ENCODE measurements around the gene CACYBP.
"Not testable (repeated sequence)": the region's sequence is repeated elsewhere in the genome, so short reads cannot be mapped to it uniquely, and the experiment has no call there.

The CACYBP gene

DNA sequence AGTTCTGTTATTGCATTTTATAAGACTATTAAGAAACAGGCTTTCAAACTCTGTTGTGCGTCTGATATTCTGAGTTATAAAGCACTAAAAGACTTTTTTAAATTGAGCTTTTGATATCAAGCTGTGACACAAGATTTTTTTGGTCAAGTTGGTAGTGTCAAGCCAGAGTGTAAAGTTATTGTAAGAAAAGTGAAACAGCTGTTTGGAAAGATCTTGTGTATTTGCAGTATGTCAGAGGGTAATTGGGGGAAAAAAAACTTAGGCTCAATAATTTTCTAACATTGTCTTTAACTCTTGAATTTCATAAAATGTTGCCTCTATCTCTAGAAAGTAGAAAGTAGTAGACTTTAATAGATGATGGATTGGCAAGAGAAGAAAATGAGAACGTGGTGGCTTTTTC, 3.8 kb downstream of the CACYBP start:
- no peak for DNase-seq

DNA sequence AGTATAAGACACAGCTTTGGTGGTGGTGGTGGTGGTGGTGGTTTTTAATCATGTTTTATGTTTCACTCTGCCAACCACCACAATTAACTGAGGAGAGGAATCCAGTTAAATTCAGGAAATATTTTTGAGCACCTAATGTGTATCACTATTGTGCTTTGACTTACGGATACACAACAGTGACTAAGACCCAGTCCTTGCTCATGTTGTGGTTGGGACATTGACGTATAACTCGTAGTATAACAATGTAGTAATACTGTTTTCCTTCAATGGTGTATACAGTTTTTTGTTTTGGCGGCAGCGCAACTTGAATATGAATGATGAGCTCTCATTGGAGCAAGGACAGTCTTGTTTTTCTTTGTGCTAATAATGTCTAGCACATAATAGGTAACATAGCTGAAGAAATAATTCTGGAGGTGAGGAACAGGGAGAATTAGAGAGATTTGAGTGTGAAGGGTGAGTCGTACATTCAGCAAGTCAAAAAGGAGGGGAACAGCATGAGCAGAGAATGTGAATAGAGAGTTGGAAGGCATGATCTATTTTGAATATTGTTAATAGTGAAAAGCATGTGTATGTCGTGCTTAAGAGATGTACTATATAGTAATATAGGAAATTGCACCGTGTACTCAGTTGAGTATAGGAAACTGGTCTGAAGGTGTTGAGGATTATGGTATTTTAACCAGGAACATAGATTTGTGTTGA, 5.5 kb downstream of the CACYBP start:
- no peak for DNase-seq

GRCh38 chr1:175009532-175009931, 9.8 kb downstream of the CACYBP start:
- DNase-seq = no peak

DNA sequence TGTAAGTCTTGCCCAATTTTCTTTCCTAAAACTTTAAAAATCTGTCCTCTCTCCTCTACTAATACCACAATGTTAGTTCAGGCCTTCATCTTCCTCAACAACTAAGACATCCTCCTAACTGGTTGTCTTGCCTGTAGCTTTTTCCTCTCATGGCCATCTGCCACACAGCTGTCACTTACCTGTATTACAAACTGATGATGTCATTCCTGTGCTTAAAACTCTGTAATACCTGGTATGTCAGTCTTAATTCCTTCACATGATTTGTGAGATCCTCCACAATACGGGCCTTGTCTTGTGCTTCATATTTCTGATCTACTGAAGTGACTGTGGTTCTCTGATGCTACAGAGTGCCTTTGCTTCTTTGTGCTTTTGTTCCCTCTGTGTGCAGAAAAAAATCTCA, 13.7 kb downstream of the CACYBP start:
- no peak for DNase-seq

DNA sequence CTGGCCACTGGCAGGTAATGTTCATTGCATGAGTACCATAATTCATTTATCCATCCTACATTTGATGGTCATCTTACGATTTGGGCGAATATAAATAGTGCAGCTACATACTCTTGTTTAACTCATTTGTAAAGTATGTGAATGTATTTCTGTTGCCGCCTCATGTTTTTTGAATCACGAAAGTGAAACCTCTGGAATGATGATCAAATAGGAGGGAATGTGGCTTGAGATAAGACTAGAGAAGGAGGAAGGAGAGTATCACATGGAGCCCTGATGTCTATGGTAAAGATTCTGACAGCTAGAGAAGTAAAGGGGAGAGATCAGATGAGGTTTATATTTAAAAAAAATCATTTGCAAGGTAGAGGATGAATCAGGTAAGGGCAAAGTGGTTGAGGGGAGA, 15.5 kb downstream of the CACYBP start:
- no peak for DNase-seq

DNA sequence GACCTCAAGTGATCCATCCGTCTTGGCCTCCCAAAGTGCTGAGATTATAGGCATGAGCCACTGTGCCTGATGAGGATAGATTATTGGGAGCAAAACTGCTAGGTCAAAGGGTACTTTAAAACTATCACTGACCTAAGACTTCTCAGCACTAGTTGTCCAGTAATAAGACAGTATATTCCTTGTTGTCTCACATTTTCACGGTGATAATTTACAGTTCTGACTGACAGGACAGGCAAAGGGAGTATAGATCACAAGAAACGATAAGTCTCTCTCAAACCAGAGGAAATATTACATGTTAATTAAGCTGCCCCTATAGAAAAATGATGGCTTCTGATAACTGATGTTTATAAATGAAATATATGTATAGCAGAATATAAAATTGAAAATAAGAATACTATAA, 19.8 kb downstream of the CACYBP start:
- DNase-seq = no peak

- DNase-seq = peak; percentile 85
Observed at GRCh38 chr1:175023043-175023921, 23.5 kb downstream of the CACYBP start, which contains the start of gene MRPS14. MRPS14 (minus strand) TSS chr1:175023425; CDS start chr1:175023408, 17 bp downstream.

DNA sequence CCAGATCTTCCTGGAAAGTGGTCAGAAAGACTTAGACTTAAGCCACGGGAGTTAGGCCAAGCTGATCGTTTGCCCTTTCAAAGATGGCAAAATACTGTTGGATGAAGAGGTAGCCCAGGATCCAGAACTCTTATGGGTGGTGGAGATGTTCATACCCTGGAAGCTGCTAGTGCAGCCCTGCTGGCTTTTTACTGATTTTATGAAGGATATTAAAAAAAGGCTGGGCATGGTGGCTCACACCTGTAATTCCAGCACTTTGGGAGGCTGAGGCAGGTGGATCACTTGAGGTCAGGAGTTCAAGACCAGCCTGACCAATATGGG, 24.1 kb downstream of the CACYBP start:
- DNase-seq = not testable (repeated sequence)

- DNase-seq = no peak
Observed at GRCh38 chr1:175024773-175025172, 25.0 kb downstream of the CACYBP start.

DNA sequence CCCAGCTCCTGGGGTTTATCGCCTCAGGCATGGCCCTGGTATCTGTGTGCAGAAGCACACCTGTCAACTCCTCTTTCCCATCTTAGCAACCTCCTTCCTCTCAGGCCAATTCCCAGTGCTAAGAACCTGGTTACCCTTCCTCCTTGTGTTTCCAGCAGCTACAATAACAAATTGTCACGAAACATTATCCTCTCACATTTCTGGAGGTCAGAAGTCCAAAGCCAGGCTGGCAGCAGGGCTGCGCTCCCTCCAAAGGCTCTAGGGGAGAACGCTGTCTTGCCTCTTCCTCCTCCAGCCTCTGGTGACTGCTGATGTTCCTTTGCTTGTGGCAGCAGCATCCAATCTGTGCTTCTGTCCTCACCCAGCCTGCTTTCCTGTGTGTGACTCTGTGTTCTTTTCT, 34.2 kb downstream of the CACYBP start:
- no peak for DNase-seq

DNA sequence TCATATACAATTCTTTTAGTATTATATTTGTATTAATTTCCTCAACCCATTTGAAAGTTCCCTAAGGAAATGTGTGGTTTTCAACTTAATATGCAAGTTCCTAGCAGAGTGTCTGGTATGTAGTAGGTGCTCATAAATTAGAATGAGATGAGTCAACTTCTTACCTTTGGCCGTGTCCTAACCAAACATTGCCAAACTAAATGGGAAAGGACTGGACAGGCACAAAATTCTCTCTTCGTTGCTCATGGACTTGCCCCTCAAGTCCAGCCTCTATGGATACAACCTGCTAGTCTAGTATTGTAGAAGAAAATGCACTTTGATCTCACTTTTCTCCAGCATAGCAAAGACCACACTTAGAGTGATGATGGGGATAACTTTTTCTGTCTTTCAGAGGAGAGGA, 35.0 kb downstream of the CACYBP start:
- no peak for DNase-seq

DNA sequence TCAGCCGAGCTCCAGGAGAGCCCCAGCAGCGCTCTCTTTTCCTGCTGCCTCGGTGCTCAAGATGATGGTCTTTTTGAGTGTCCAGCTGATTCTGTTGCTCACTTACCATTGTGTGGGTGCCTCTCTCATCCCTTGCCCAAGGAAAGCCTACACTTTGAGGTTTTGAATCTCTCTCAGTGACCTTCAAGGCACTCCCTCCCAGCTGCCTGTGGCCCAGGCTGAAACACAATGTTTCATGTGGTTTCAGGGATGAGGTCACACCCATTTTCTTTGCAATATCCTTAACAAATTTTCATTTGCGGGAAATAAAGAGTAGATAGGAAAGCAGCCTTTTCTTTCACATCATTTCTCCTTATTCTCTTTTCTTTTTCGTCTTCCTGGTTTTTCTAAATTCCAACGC, 36.1 kb downstream of the CACYBP start:
- DNase-seq = no peak

- no peak for DNase-seq
Observed at GRCh38 chr1:175036476-175036875, 36.7 kb downstream of the CACYBP start.

- no peak for DNase-seq
Observed at GRCh38 chr1:175037416-175037815, 37.7 kb downstream of the CACYBP start.

DNA sequence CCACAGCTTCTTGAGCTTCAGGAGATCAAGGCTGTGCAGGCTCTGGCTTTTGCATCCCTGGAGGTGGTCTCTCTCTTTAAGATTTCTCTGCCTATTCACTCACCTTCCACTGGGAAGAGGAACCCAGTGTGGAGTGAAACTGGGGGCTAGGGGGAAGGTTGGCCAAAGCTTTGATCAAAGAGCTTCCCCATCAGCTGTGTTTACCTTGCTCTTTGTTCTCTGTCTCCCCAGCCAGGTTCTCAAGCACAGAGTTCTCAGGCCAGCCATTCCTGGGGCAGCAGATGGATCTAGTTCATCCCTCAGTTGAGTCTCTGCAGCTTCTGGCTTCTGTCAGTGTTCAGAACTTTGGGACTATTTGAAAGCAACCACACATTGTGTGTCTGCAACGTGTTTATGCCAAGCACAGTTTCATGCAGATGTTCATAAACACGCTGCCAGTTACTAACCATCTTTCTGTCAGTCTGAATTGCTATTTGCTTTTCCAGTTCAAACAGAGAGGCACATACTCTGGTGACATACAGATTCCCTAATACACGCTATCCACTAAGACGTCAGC, 40.7 kb downstream of the CACYBP start:
- DNase-seq = no peak

DNA sequence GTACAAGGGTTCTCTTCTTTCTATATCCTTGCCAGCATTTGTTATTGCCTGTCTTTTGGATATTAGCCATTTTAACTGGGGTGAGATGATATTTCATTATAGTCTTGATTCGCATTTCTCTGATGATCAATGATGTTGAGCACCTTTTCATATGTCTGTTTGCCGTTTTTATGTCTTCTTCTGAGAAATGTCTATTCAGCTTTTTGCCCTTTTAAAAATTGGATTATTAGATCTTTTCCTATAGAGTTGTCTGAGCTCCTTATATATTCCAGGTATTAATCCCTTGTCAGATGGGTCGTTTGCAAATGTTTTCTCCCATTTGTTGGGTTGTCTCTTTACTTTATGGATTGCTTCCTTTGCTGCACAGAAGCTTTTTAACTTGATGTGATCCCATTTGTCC, 42.9 kb downstream of the CACYBP start:
- DNase-seq = no peak

GRCh38 chr1:175043824-175044223, 44.1 kb downstream of the CACYBP start:
- no peak for DNase-seq

GRCh38 chr1:175044591-175044990, 44.8 kb downstream of the CACYBP start:
- not testable (repeated sequence) for DNase-seq

- no peak for DNase-seq
Observed at GRCh38 chr1:175045097-175045496, 45.4 kb downstream of the CACYBP start.

- no peak for DNase-seq
Observed at GRCh38 chr1:175045519-175045918, 45.8 kb downstream of the CACYBP start.

- no peak for DNase-seq
Observed at GRCh38 chr1:175050992-175051391, 51.2 kb downstream of the CACYBP start.

DNA sequence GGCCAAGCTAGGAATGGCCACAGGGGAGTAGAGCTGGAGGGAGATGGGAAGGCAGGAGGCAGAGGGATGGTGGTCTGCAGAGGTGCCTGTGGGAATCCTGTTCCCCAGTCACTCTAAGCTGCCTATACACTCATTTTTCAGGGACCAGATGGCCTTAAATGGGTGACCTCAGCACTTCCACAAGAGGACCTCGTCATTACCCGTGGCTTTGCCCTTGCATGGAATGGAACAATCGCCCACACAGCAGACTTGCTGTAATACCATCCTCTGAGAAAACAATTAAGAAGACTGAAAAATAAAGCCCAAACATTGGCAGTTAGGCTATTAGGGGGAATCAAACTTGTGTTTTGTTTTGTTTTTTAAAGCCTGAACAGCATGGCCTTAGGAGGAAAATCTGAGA, 55.0 kb downstream of the CACYBP start:
- no peak for DNase-seq
